HepG2 (cell line): ENCODE measurements around the gene TIMELESS. TPM values are rescaled to one million over a fixed set of nuclear protein-coding genes. Genes with fewer than 3 reads are reported as not detected.

ENCODE experiments used
- AKNA ChIP-seq: sonication (generic); formaldehyde crosslinking; IDR thresholded peaks from 2 replicates; pipeline ENCODE4 v1.4.0; 2020; ENCODE audit warnings: missing genetic modification reagents, borderline replicate concordance
- ARHGAP35 ChIP-seq: sonication (generic); formaldehyde crosslinking; IDR thresholded peaks from 2 replicates; pipeline ENCODE4 v1.9.0; 2022; ENCODE audit warnings: mild to moderate bottlenecking, inconsistent platforms, moderate library complexity, missing genetic modification reagents, borderline replicate concordance
- ARID2 ChIP-seq: sonication (generic); formaldehyde crosslinking; IDR thresholded peaks from 2 replicates; pipeline ENCODE4 v1.8.1; 2022; ENCODE audit warnings: mild to moderate bottlenecking, missing genetic modification reagents, borderline replicate concordance
- ETV5 ChIP-seq: IDR thresholded peaks from 2 replicates; pipeline ENCODE4 v1.6.1; 2018; ENCODE audit warnings: missing biosample characterization, missing genetic modification reagents, inconsistent platforms, borderline replicate concordance
- GABPB1 ChIP-seq: IDR thresholded peaks from 2 replicates; pipeline ENCODE4 v1.6.1; 2016; ENCODE audit warnings: mild to moderate bottlenecking, missing genetic modification reagents, moderate library complexity, missing compliant biosample characterization
- GPN1 ChIP-seq: sonication (generic); formaldehyde crosslinking; IDR thresholded peaks from 2 replicates; pipeline ENCODE4 v1.5.1; 2020; ENCODE audit warnings: missing genetic modification reagents, borderline replicate concordance
- HNRNPK ChIP-seq: fragments of 200-400 bp; formaldehyde crosslinking; IDR thresholded peaks from 2 replicates; pipeline ENCODE4 v1.6.1; 2018; ENCODE audit warnings: low read length, low read depth, moderate library complexity, mild to moderate bottlenecking; ENCODE audit not compliant: poor library complexity, severe bottlenecking
- POLR2A ChIP-seq, 2 experiments: IDR thresholded peaks; 2 replicates each; pipeline ENCODE4 v1.6.1; 2011; ENCODE audit warnings: low read depth in 2 of 2, low read length in 2 of 2, mild to moderate bottlenecking in 1 of 2, moderate library complexity in 1 of 2; ENCODE audit not compliant: insufficient read depth in 1 of 2
- SYNCRIP ChIP-seq: fragments of 200-400 bp; formaldehyde crosslinking; IDR thresholded peaks from 2 replicates; pipeline ENCODE4 v1.6.1; 2018; ENCODE audit warnings: mild to moderate bottlenecking, low read depth, low read length; ENCODE audit not compliant: insufficient read depth
- TOPORS ChIP-seq: sonication (generic); formaldehyde crosslinking; IDR thresholded peaks from 2 replicates; pipeline ENCODE4 v1.8.0; 2023; ENCODE audit warnings: mild to moderate bottlenecking, missing genetic modification reagents
- ZNF451 ChIP-seq: sonication (generic); formaldehyde crosslinking; IDR thresholded peaks from 2 replicates; pipeline ENCODE4 v1.5.0; 2020; ENCODE audit warnings: mild to moderate bottlenecking, missing genetic modification reagents
- ZNF672 ChIP-seq: sonication (generic); formaldehyde crosslinking; IDR thresholded peaks from 2 replicates; pipeline ENCODE4 v1.8.1; 2022; ENCODE audit warnings: missing genetic modification reagents
- ZNF788 ChIP-seq: sonication (generic); formaldehyde crosslinking; IDR thresholded peaks from 2 replicates; pipeline ENCODE4 v1.5.0; 2020; ENCODE audit warnings: mild to moderate bottlenecking, missing genetic modification reagents, borderline replicate concordance
- ZSCAN25 ChIP-seq: sonication (generic); formaldehyde crosslinking; IDR thresholded peaks from 2 replicates; pipeline ENCODE4 v1.8.0; 2022; ENCODE audit warnings: mild to moderate bottlenecking, missing genetic modification reagents
- polyA plus RNA-seq, 8 experiments: library from polyadenylated mRNA; depleted of rRNA in 3 of 8; stranded (reverse) in 7 of 8; unstranded in 1 of 8; fragments of >200 nt; fragmentation: Illumina TruSeq in 4 of 8; extraction: Trizol in 4 of 8; gene quantifications; 2 replicates each; pipeline versions ENCODE4 v1.2.1 to v1.2.3, GENCODE V29; 2011 to 2016; ENCODE audit warnings: low read depth in 4 of 8, missing spikeins in 1 of 8, mixed read lengths in 1 of 8; ENCODE audit not compliant: insufficient read depth in 1 of 8
- total RNA-seq, 5 experiments: library from RNA; depleted of rRNA; stranded (reverse); fragments of >200 nt; fragmentation: Illumina TruSeq; extraction: Trizol; gene quantifications; 2 replicates each; pipeline ENCODE4 v1.2.3, GENCODE V29; 2016; ENCODE audit warnings: low read depth in 1 of 5
- TF ChIP-seq, protein P1 (sequence below): sonication (generic); formaldehyde crosslinking; IDR thresholded peaks from 2 replicates; pipeline ENCODE4 v1.5.0; 2020; ENCODE audit warnings: mild to moderate bottlenecking, missing genetic modification reagents
- TF ChIP-seq, protein P2 (sequence below): IDR thresholded peaks from 2 replicates; pipeline ENCODE4 v1.6.1; 2016; ENCODE audit warnings: low read depth, missing genetic modification reagents, missing compliant biosample characterization

TIMELESS gene
- total and polyA plus RNA-seq, 2 of the 13 experiments (the other 11 are each of a cell fraction or from before 2014, with no cell fraction given), result 4.0 to 20.3 TPM

DNA sequence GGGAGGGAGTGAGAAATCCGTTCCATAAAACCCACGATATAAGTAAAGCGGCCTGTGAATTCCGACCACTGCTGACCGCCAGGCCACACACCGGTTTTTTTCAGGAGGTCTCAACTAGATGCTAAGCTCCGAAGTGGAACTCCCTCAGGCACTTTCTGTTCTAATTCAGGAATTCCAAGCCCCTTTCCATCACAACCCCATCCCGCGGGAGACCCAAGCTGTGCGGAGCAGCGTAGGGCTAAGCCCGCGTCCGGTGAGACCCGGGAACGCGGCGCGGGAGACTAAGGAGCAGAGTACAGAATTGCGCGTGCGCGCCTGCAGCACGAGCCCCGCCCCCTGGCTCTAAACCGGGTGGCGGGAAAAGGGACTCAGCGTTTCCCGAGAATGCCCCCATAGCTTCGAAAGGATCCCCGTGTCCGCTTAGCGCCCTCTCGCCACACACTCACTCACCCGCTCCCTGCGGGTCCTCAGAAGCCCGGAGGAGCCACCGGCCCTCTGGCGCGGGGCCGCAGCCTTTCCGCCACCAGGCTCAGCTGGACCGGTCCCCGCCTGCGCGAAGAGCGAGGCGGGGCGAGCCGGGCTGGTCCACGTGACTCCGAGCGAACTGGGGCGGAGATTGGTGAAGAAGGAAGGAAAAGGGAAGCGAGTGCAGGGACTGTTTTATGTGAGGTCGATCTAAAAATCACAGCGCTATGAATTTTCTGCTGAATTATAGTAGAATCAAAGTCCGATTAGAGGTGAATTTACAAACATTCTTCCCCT lies at the start of gene TIMELESS (continued):
- TF ChIP-seq, protein P1, sequence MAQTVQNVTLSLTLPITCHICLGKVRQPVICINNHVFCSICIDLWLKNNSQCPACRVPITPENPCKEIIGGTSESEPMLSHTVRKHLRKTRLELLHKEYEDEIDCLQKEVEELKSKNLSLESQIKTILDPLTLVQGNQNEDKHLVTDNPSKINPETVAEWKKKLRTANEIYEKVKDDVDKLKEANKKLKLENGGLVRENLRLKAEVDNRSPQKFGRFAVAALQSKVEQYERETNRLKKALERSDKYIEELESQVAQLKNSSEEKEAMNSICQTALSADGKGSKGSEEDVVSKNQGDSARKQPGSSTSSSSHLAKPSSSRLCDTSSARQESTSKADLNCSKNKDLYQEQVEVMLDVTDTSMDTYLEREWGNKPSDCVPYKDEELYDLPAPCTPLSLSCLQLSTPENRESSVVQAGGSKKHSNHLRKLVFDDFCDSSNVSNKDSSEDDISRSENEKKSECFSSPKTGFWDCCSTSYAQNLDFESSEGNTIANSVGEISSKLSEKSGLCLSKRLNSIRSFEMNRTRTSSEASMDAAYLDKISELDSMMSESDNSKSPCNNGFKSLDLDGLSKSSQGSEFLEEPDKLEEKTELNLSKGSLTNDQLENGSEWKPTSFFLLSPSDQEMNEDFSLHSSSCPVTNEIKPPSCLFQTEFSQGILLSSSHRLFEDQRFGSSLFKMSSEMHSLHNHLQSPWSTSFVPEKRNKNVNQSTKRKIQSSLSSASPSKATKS (CRISPR knock-in tag), result 0 out of 2 replicates have a peak, but pooled peaks have one; percentile 15
- TF ChIP-seq, protein P2, sequence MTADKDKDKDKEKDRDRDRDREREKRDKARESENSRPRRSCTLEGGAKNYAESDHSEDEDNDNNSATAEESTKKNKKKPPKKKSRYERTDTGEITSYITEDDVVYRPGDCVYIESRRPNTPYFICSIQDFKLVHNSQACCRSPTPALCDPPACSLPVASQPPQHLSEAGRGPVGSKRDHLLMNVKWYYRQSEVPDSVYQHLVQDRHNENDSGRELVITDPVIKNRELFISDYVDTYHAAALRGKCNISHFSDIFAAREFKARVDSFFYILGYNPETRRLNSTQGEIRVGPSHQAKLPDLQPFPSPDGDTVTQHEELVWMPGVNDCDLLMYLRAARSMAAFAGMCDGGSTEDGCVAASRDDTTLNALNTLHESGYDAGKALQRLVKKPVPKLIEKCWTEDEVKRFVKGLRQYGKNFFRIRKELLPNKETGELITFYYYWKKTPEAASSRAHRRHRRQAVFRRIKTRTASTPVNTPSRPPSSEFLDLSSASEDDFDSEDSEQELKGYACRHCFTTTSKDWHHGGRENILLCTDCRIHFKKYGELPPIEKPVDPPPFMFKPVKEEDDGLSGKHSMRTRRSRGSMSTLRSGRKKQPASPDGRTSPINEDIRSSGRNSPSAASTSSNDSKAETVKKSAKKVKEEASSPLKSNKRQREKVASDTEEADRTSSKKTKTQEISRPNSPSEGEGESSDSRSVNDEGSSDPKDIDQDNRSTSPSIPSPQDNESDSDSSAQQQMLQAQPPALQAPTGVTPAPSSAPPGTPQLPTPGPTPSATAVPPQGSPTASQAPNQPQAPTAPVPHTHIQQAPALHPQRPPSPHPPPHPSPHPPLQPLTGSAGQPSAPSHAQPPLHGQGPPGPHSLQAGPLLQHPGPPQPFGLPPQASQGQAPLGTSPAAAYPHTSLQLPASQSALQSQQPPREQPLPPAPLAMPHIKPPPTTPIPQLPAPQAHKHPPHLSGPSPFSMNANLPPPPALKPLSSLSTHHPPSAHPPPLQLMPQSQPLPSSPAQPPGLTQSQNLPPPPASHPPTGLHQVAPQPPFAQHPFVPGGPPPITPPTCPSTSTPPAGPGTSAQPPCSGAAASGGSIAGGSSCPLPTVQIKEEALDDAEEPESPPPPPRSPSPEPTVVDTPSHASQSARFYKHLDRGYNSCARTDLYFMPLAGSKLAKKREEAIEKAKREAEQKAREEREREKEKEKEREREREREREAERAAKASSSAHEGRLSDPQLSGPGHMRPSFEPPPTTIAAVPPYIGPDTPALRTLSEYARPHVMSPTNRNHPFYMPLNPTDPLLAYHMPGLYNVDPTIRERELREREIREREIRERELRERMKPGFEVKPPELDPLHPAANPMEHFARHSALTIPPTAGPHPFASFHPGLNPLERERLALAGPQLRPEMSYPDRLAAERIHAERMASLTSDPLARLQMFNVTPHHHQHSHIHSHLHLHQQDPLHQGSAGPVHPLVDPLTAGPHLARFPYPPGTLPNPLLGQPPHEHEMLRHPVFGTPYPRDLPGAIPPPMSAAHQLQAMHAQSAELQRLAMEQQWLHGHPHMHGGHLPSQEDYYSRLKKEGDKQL (CRISPR knock-in tag), result peak; percentile 43; the same call in 1 of the 2 replicates
- peak; percentile 40; the same call in 1 of the 2 replicates for TF ChIP-seq AKNA
- no peak for TF ChIP-seq SYNCRIP
- TF ChIP-seq GPN1, result no peak
- peak; percentile 46 for TF ChIP-seq HNRNPK
- TF ChIP-seq POLR2A (IDR thresholded peaks at IDR 0.05; ENCODE audit: insufficient read depth in 1 of 2, low read depth in 2 of 2, low read length in 2 of 2), result peak; percentile 61 to 82
- TF ChIP-seq ZNF451 (CRISPR knock-in tag), result peak; percentile 91
- no peak for TF ChIP-seq ZNF672 (CRISPR knock-in tag)
- TF ChIP-seq ARID2, result peak; percentile 99
- TF ChIP-seq ETV5 (CRISPR knock-in tag), result peak; percentile 70; the same call in 1 of the 2 replicates
- TF ChIP-seq ARHGAP35 (CRISPR knock-in tag), result peak; percentile 77; the same call in 1 of the 2 replicates
- TF ChIP-seq TOPORS (CRISPR knock-in tag), result peak; percentile 91
- peak; percentile 71; the same call in 1 of the 2 replicates for TF ChIP-seq ZNF788 (CRISPR knock-in tag)
- peak; percentile 80; the same call in 1 of the 2 replicates for TF ChIP-seq GABPB1 (CRISPR knock-in tag)
- TF ChIP-seq ZSCAN25 (CRISPR knock-in tag), result peak; percentile 65
